Stimulated activated CD8-positive, alpha-beta memory T cell treated with anti-CD3 and anti-CD28 coated beads, Interleukin-7, amount 100 ng/mL, for 24 hours (primary cell): ENCODE data around the gene ZNF22.

ENCODE experiments used
- DNase-seq: peaks from one replicate; pipeline ENCODE4 v3.0.0-alpha.2; 2020; ENCODE audit warnings: low read depth

The ZNF22 gene

DNA sequence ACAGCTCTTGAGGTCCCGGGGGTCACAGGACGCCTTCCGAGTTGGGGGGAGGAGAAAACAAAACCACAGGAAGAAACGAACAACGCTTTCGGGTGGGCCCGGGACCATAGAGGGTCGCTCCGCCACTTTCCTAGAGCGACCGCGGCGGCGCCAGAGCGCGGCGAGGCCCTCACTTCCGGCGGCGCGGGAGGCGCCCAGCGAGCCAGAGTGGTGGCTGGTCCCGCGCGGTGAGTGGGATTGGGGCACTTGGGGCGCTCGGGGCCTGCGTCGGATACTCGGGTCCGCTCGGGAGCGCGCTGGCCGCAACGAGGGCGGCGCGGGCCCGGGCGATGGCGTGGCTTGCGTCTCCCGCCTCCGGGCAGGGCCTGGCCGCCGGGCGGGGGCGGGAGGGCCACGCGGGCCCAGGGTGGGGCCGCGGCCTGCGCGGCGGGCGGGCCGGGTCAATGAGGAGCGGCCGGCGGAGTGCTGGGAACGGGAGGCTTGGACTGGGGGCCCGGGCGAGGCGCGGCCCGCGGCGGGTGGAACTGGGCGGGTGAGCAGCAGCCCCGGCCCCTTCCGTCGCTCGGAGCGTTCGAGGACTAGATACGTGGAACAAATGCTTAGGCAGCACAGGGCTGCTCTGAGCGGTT lies at the start of gene ZNF22:
ZNF22 (plus strand) TSS at position 172 of the 629 bp plus-strand sequence. CDS start 2,446 bp downstream, outside the sequence.
- peak; percentile 40 for DNase-seq

GRCh38 chr10:44951576-44952226 lies 49.0 kb upstream of the ZNF22 start:
- no peak for DNase-seq

DNA sequence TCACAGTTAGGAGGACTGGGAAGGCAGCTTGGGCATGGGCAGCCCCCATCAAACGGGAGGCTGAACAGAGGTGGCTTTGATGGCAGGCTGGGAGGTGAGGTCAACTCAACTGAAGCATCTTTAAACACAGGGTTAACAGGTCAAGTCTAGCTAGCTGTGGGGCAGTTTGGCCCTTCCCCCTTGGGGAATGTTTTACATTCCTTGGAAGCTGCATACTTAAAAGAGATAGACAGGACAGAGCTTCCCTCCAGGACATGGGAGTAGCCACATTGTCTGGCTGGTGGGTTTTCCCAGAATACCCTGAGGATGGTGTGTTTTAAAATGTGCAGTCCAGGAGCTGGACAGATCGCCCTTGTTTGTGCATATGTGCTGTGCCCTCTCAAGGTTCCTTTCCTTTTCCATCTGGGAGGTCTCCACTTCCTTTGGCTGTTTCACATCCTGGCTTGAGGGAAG lies 47.9 kb upstream of the ZNF22 start:
- no peak for DNase-seq

GRCh38 chr10:44954042-44954441 lies 46.7 kb upstream of the ZNF22 start:
- no peak for DNase-seq

GRCh38 chr10:44954962-44955361 lies 45.8 kb upstream of the ZNF22 start:
- no peak for DNase-seq

- no peak for DNase-seq
These were observed 45.2 kb upstream of the ZNF22 start for GRCh38 chr10:44955413-44956070.

DNA sequence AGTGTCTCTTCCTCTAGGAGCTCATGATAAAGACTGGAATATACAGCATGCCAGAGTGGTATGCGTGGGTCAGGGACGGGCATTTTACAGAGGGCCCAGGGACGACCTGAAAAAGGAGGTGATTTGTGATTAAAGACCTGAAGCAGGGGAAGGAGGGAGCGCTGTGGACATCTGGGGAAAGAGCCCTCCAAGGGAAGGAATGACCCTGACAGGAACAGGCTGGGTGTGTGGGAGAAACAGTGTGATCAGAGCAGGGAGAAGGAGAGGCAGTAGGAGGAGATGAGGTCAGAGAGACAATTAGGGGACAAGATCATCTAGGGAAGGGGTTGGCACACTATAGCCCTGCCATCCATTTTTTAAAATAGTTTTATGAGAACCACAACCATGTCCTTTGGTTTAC lies 44.5 kb upstream of the ZNF22 start:
- no peak for DNase-seq

DNA sequence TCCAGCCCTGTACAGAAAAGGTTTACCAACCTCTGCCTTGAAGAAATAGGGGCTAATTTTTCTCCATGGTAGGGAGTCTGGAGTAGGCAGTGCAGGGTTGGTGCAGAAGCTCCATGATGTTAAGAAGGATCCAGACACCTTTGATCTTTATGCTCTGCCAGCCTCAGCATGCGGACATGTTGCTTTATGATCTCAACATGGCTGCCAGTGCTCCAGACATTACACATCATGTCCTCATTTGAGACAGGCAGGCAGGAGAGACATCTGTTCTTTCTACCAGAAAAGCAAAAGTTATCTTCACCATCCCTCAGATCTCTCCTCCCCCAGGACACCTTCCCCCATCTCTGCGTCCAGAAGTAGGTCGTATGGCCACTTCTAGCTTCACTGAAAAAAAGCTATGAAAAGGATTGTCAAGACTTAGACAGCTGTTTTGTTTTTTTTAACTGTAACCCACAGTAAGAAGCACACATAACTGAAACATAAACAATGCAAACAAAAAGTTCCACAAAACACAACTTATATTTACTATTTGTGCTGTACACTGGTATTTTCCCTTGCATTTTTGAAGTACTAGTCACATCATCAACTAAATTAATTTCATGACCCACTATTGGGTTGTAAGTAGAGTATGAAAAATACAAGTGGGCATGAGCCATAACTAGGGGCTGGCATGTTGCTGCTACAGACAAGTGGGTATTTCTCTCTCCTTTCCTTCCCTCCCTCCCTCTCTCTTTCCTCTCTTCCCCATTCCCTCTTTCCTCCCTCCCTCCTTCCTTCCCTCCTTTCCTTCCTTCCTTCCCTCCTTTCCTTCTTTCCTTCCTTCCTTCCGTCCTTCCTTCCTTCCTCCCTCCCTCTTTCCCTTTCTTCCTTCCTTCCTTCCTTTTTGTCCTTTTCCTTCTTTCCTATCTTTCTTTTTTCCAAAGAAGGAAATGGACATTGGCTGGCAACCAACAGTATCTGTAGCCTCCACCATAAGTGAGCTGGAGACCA lies 43.7 kb upstream of the ZNF22 start:
- DNase-seq: no peak

DNA sequence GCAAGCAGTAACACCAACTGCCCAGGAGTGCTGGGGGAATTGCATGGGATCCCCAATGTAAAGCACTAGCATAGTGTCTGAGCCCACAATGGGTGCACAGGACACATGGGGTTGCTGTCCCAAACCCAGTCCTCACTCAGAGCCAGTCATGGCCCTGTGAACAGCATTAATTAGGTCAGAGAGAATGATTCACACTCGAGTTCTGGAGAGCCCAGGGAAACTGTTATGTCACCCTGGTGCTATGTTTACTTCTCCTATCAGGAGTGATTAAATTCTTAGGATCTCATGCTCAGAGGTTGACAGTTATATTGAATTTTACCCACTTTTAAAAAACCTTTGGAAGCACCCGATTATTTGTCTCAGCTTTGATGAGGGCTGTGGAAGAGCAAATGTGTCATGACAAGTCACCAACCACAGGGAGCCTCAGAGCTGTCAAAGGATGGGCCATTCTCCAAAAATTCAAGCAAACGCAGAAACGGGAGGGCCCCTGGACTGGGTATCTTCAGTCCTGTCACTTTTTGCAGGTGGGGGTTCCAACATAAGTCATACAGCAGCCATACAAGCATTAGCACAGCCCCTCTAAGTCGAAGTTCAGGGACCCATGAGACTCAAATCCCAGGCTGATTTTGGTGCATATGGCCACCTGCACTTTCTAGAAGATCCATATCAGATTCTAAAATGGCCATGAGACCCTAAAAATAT lies 42.4 kb upstream of the ZNF22 start:
- no peak for DNase-seq

DNA sequence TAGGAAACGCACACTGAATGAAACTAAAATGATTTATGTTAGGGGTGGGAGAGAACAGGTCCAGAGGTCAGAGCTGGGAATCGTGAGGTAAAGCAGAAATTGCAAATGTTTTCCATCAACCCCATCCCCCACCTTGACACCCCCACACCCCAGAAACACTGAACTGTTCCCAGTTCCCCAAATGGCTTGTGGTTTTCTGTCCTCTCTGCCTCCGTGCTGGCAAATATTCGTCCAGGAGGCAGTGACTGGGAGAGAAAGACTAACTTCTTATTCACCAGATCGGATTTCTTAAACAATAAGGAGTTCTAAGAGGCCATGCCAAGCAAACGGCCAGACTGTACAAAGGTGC lies 41.9 kb upstream of the ZNF22 start:
- DNase-seq: no peak

GRCh38 chr10:44959247-44960087 lies 41.3 kb upstream of the ZNF22 start, which contains the start of gene RASSF4:
TSS of gene RASSF4 (plus strand) at chr10:44959802. CDS start at chr10:44970203, 10,401 bp downstream.
- peak; percentile 84 for DNase-seq

DNA sequence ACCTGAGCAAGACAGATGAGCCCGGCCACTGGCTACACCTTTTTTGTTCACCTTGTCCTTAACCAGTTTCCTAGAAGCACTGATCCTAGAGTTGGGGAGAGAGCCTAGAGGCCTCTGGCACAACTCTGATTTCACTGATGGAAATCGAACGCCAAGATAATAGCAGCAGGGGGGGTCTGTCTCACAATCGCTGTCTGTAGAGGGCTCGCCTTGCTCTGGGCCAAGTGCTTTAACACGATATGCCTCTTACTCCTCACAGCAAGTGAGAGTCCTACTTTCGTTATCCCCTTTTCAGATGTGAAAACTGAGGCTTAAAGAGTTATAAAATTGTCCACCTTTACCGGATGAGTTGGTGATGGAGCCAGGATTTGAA lies 40.6 kb upstream of the ZNF22 start:
- no peak for DNase-seq

DNA sequence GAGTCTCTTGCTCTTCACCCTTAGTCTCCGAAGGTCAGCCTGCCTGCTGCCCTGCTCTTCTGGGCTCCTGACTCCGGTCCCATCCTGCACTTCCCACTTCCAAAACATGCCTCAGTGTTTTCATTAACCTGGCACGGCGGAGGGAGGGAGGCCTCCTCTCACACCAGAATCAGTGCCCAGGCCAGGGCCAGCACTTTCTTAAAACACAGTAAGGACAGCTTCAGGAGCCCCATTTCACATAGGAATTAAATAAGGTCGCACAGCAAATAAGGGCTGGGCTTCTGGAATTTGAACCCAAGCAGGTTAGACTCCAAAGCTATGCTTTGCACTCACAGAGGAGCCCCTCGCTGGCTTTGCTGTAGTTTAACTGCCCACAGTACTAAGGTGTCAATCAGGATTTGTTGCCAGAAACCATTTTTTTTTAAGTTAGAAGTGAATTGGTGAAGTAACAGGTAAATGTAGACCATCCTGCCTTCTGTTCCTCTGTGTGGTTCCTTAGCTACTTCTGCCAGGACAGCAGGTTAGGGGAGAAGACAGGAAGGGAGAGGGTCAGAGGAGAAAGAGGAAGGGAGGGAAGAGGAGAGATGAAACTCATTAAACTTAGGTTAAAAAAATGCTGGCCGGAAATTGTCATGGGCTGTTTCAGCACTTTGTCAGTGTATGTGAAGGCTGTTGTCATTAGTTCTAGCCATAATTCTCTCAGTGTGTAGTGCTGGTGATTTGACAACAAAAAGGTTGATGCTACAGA lies 40.1 kb upstream of the ZNF22 start:
- DNase-seq: no peak

- no peak for DNase-seq
These were observed 39.5 kb upstream of the ZNF22 start for GRCh38 chr10:44961230-44961571.

- DNase-seq: no peak
These were observed 38.6 kb upstream of the ZNF22 start for GRCh38 chr10:44961931-44962750.

DNA sequence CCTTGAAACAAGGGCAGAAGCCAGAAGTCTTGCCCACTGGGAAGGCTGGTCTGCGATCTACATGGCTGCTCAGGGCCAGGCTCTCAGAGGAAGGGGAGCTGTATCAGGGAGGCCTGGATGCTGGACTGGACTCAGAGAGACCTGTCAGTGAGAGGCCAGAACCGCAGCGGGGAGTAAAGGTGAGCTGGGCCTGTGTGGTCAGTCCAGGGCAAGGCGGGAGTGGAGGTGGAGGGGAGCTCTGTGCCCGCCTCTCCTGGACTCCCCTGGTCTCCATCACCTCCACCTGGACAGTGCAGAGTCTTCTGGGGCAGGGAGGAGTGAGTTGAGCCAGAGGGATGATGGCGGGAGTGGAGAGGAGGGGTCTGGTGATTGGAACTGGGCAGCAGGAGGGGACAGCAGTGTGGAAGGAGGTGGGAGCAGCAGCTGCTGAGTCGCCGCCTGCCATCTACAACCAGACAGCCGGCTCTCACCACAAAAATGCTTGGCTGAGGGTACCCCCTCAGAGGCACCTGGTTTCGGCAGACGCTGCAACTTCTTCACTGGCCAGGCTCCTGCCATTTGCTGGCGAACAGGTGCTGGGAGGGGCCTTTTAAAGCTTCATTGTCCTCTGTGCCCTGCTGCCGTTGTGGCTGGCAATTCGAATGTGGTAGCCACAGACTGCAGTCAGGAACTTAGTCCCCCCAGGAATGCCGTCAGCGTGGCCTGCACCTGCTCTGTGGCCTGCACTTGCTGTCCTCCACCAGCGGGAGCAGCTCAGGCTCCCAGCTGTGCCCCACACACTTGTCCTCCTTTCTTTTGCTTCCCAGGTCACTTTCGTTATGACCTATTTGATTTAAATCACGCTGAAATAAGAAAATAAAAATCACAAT lies 37.6 kb upstream of the ZNF22 start:
- no peak for DNase-seq

GRCh38 chr10:44963772-44964633 lies 36.7 kb upstream of the ZNF22 start:
- no peak for DNase-seq
